ENCODE results near the gene LRRC18. TPM values are rescaled to one million over a fixed set of nuclear protein-coding genes. Genes with fewer than 3 reads are reported as not detected.

The LRRC18 gene
- polyA plus RNA-seq, 2 of the 4 experiments (the other 2 are of a cell fraction): not detected

- FAIRE-seq (no peak), ATAC-seq (no peak), DNase-seq (ENCODE audit: low read depth in 1 of 2, low spot score in 1 of 2) (no peak)
- 42% methylated on average over 5 of the region's 5 CpGs for WGBS (ENCODE audit: missing lambda C conversion rate)
- ChIA-PET POLR2A (no interaction called here), CTCF (interaction anchor here (1.6 kb wide), 1 partner anchor 11 kb away, joined by 4 read pairs; no protein-coding TSS in a partner anchor)
- H3K27ac ChIP-seq: no peak overlapping the region
- H3K4me3 ChIP-seq: no peak overlapping the region
- TF ChIP-seq FOSB (CRISPR knock-in tag; IDR thresholded peaks at IDR 0.05): no peak
- no peak for TF ChIP-seq JUNB (IDR thresholded peaks at IDR 0.05)
- no peak for TF ChIP-seq CBX2 (IDR thresholded peaks at IDR 0.05; ENCODE audit: borderline replicate concordance, low read depth)
- no peak for TF ChIP-seq ZC3H11A (IDR thresholded peaks at IDR 0.05)
- TF ChIP-seq USF2 (IDR thresholded peaks at IDR 0.05): no peak
- TF ChIP-seq PHF8 (IDR thresholded peaks at IDR 0.05; ENCODE audit: borderline replicate concordance, low read depth): no peak
- no peak for TF ChIP-seq RAD21 (conservative IDR thresholded peaks at IDR 0.05 in 1 of 2, IDR thresholded peaks at IDR 0.05 in 1 of 2)
- no peak overlapping the region for H3K4me2 ChIP-seq
- H3K9me3 ChIP-seq: no peaks in the 10 kb centered on the region
- no peaks in the 10 kb centered on the region for H3K4me1 ChIP-seq
Measured at GRCh38 chr10:48946332-48946731, 6.7 kb upstream of the LRRC18 start.

- ChIA-PET CTCF (interaction anchor here (1.6 kb wide), 1 partner anchor 12 kb away, joined by 4 read pairs; no protein-coding TSS in a partner anchor), POLR2A (no interaction called here)
- no peaks in the 10 kb centered on the region for H3K4me1 ChIP-seq
- H3K4me3 ChIP-seq: no peak overlapping the region
- ATAC-seq (no peak), FAIRE-seq (no peak), DNase-seq (ENCODE audit: low read depth in 1 of 2, low spot score in 1 of 2) (no peak)
- H3K9me3 ChIP-seq: no peaks in the 10 kb centered on the region
- no peak overlapping the region for H3K4me2 ChIP-seq
- no peak overlapping the region for H3K27ac ChIP-seq
- WGBS (ENCODE audit: missing lambda C conversion rate): 34% methylated on average over 6 of the region's 6 CpGs
- TF ChIP-seq EHMT2 (IDR thresholded peaks at IDR 0.05; ENCODE audit: low read depth): no peak
- TF ChIP-seq FOSL2 (IDR thresholded peaks at IDR 0.05): no peak
- no peak for TF ChIP-seq FOSL2 (CRISPR knock-in tag; IDR thresholded peaks at IDR 0.05)
- TF ChIP-seq FOXS1 (CRISPR knock-in tag; IDR thresholded peaks at IDR 0.05): no peak
- no peak for TF ChIP-seq SMC3 (IDR thresholded peaks at IDR 0.05)
- TF ChIP-seq, protein P1, sequence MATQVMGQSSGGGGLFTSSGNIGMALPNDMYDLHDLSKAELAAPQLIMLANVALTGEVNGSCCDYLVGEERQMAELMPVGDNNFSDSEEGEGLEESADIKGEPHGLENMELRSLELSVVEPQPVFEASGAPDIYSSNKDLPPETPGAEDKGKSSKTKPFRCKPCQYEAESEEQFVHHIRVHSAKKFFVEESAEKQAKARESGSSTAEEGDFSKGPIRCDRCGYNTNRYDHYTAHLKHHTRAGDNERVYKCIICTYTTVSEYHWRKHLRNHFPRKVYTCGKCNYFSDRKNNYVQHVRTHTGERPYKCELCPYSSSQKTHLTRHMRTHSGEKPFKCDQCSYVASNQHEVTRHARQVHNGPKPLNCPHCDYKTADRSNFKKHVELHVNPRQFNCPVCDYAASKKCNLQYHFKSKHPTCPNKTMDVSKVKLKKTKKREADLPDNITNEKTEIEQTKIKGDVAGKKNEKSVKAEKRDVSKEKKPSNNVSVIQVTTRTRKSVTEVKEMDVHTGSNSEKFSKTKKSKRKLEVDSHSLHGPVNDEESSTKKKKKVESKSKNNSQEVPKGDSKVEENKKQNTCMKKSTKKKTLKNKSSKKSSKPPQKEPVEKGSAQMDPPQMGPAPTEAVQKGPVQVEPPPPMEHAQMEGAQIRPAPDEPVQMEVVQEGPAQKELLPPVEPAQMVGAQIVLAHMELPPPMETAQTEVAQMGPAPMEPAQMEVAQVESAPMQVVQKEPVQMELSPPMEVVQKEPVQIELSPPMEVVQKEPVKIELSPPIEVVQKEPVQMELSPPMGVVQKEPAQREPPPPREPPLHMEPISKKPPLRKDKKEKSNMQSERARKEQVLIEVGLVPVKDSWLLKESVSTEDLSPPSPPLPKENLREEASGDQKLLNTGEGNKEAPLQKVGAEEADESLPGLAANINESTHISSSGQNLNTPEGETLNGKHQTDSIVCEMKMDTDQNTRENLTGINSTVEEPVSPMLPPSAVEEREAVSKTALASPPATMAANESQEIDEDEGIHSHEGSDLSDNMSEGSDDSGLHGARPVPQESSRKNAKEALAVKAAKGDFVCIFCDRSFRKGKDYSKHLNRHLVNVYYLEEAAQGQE (IDR thresholded peaks at IDR 0.05): no peak
- no peak for TF ChIP-seq KDM1A (IDR thresholded peaks at IDR 0.05; ENCODE audit: low read depth)
- TF ChIP-seq ZNF302 (CRISPR knock-in tag; IDR thresholded peaks at IDR 0.05): no peak
- no peak for TF ChIP-seq HOXA7 (CRISPR knock-in tag; IDR thresholded peaks at IDR 0.05)
- no peak for TF ChIP-seq RNF2 (IDR thresholded peaks at IDR 0.05; ENCODE audit: borderline replicate concordance, low read depth)
Measured at GRCh38 chr10:48945441-48946130, 5.9 kb upstream of the LRRC18 start.

DNA sequence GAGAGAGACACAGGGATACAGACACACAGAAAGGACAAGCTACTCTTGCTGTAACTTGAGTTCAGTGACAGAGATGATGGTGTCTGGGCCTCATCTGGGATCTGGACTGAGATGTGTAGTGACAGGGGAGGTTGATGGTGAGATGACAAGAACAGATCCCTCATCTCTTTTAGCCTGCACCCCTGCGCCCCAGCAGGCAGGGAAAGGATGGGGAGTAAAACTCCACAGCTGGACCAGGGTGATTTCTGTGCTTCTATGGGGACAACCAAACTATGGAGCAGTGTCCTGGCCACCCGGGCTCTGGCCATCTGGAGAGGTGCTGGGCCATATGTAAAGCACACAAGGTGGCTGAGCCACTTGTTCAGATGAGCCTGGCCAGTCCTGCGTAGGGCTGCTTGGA lies 4.5 kb upstream of the LRRC18 start:
- ChIA-PET CTCF (no interaction called here), POLR2A (no interaction called here)
- TF ChIP-seq, protein P2, sequence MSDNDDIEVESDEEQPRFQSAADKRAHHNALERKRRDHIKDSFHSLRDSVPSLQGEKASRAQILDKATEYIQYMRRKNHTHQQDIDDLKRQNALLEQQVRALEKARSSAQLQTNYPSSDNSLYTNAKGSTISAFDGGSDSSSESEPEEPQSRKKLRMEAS (IDR thresholded peaks at IDR 0.05): no peak
- TF ChIP-seq EHF (CRISPR knock-in tag; IDR thresholded peaks at IDR 0.05) (no peak), HEYL (CRISPR knock-in tag; IDR thresholded peaks at IDR 0.05) (no peak), POLR2AphosphoS2 (conservative IDR thresholded peaks at IDR 0.05; ENCODE audit: low read length) (no peak), PHF8 (IDR thresholded peaks at IDR 0.05; ENCODE audit: borderline replicate concordance, low read depth) (no peak), CEBPB (IDR thresholded peaks at IDR 0.05) (no peak), HDAC2 (IDR thresholded peaks at IDR 0.05) (no peak)
- Histone ChIP-seq H3K9me3 (no peaks in the 10 kb centered on the region), H3K27ac (no peak overlapping the region), H3K4me1 (no peaks in the 10 kb centered on the region), H3K4me2 (no peak overlapping the region), H3K4me3 (no peak overlapping the region)
- WGBS (ENCODE audit: missing lambda C conversion rate): 23% methylated on average over 3 of the region's 3 CpGs
- FAIRE-seq (no peak), DNase-seq (ENCODE audit: low read depth in 1 of 2, low spot score in 1 of 2) (no peak), ATAC-seq (no peak)
